Keratinocyte (primary cell): ENCODE data around the gene ABLIM2.

Experiments
- CTCF ChIP-seq, 3 experiments: IDR thresholded peaks in 1 of 3; conservative IDR thresholded peaks in 1 of 3; optimal IDR thresholded peaks in 1 of 3; 2 replicates in 2 of 3; 3 replicates in 1 of 3; pipeline versions ENCODE3 to v1.5.1; 2011; ENCODE audit warnings: low read length in 3 of 3, mild to moderate bottlenecking in 3 of 3, moderate library complexity in 2 of 3, control low read depth in 1 of 3, inconsistent platforms in 1 of 3; ENCODE audit not compliant: insufficient read depth in 2 of 3; ENCODE audit errors: extremely low read depth in 1 of 3
- EZH2 ChIP-seq: IDR thresholded peaks from one replicate; pipeline ENCODE4 v1.6.1; 2012; ENCODE audit warnings: inconsistent platforms, mild to moderate bottlenecking, low read length, moderate library complexity

DNA sequence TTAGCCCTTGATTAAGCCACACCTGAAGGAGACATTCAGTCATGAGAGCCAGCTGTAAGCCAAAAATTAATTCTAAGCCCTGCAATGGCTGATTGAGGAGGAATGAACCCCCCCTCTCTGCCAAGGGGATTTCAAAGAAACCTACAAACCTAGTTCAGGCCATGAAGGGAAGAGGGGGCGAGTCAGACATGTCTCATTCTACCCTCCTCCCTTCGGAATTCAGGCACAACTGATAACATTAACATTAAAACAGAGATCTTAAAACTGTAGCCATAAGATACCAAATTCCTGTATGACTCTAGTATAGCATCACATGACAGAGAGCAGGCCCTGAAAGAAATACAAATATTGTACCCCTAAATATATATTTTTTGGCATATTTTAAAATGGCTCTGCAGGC is 178.6 kb downstream of the ABLIM2 start:
- no peak for TF ChIP-seq CTCF (optimal IDR thresholded peaks at IDR 0.05 in 1 of 3, IDR thresholded peaks at IDR 0.05 in 1 of 3, conservative IDR thresholded peaks at IDR 0.05 in 1 of 3; ENCODE audit: extremely low read depth in 1 of 3, insufficient read depth in 2 of 3, low read length in 3 of 3)
- no peak for TF ChIP-seq EZH2
